Hematopoietic multipotent progenitor cell treated with erythropoietin and hydrocortisone succinate and interleukin-3 and kit ligand, for 8 days (in vitro differentiated cells): ENCODE measurements around the gene AURKA.
"Not testable (repeated sequence)": the region's sequence is repeated elsewhere in the genome, so short reads cannot be mapped to it uniquely, and the experiment has no call there.

Experiments used
- DNase-seq: peaks from one replicate; pipeline ENCODE4 v3.0.0-alpha.2; 2015

AURKA gene

GRCh38 chr20:56420940-56421688, 29.1 kb upstream of the AURKA start:
- DNase-seq = no peak

GRCh38 chr20:56420028-56420427, 28.0 kb upstream of the AURKA start:
- peak; percentile 24 for DNase-seq

- no peak for DNase-seq
Observed at GRCh38 chr20:56418385-56418861, 26.4 kb upstream of the AURKA start.

GRCh38 chr20:56417911-56418310, 25.9 kb upstream of the AURKA start:
- DNase-seq = no peak

GRCh38 chr20:56417402-56417801, 25.4 kb upstream of the AURKA start:
- no peak for DNase-seq

GRCh38 chr20:56414842-56415765, 23.1 kb upstream of the AURKA start:
- peak; percentile 29 for DNase-seq

- no peak for DNase-seq
Observed at GRCh38 chr20:56412949-56413348, 20.9 kb upstream of the AURKA start.

GRCh38 chr20:56412473-56412790, 20.4 kb upstream of the AURKA start:
- DNase-seq = no peak

- peak; percentile 99 for DNase-seq
Observed at GRCh38 chr20:56411759-56412472, 19.9 kb upstream of the AURKA start, which contains the start of gene CASS4. Gene CASS4 (plus strand): TSS chr20:56412260. CDS start chr20:56412459, 199 bp downstream.

GRCh38 chr20:56411287-56411686, 19.3 kb upstream of the AURKA start:
- not testable (repeated sequence) for DNase-seq

GRCh38 chr20:56409956-56410355, 17.9 kb upstream of the AURKA start:
- no peak for DNase-seq

GRCh38 chr20:56409521-56409920, 17.5 kb upstream of the AURKA start:
- peak; percentile 17 for DNase-seq

GRCh38 chr20:56406910-56407309, 14.9 kb upstream of the AURKA start:
- DNase-seq = no peak

- not testable (repeated sequence) for DNase-seq
Observed at GRCh38 chr20:56405356-56405755, 13.3 kb upstream of the AURKA start.

- no peak for DNase-seq
Observed at GRCh38 chr20:56403465-56403864, 11.4 kb upstream of the AURKA start.

- peak; percentile 85 for DNase-seq
Observed at GRCh38 chr20:56400001-56400640, 8.1 kb upstream of the AURKA start.

- no peak for DNase-seq
Observed at GRCh38 chr20:56395166-56395565, 3.2 kb upstream of the AURKA start.

- no peak for DNase-seq
Observed at GRCh38 chr20:56393653-56394052, 1.6 kb upstream of the AURKA start.

GRCh38 chr20:56392881-56393482, 967 bp upstream of the AURKA start:
- peak; percentile 36 for DNase-seq

- DNase-seq = peak; percentile 19
Observed at GRCh38 chr20:56391596-56392131, 351 bp downstream of the AURKA start.

- no peak for DNase-seq
Observed at GRCh38 chr20:56391037-56391436, 978 bp downstream of the AURKA start.

- not testable (repeated sequence) for DNase-seq
Observed at GRCh38 chr20:56390396-56390795, 1.6 kb downstream of the AURKA start.
